GM18502 (cell line): ENCODE data around the gene GULP1.

ENCODE experiments used
- ATAC-seq: cut with Tn5 transposase; IDR thresholded peaks from one replicate; pipeline ENCODE4 v1.9.1; 2021; ENCODE audit warnings: mild to moderate bottlenecking; ENCODE audit not compliant: unreplicated experiment, poor library complexity

Gene GULP1

DNA sequence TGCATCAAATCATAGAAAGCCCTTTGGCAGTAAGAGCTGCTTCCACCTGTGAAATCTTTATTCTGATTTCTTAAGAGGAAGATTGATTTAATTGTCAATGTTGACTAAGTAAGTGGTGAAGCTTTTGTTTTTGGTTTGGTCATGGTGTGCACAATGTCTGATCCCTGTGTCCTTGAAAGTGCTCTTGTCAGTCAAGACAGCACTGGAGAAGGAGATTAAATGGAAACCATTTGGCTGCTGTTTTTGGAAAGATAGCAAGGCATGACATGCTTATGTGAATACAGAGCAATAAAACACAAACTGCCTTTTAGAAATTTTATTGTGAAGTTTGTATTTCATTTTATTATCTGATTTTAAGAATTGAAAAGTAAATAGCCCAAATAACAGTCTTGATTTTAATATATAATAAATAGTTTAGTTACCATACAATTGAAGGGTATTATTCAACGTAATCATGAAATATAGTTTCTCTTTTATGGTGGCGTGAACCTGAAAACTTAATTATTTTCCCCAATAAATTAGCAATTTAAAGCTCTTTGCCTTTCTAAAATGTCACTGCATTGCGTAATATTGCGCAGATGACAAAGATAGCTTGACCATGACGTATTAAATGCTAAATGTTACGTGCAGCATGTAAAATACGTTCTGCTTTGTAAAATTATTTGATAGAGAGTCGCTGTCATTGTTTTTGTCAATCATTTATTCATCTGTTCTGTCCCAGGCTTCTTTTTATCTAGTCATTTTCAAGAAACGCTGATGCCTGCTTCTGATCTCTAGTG is 69.0 kb downstream of the GULP1 start:
- ATAC-seq = no peak

DNA sequence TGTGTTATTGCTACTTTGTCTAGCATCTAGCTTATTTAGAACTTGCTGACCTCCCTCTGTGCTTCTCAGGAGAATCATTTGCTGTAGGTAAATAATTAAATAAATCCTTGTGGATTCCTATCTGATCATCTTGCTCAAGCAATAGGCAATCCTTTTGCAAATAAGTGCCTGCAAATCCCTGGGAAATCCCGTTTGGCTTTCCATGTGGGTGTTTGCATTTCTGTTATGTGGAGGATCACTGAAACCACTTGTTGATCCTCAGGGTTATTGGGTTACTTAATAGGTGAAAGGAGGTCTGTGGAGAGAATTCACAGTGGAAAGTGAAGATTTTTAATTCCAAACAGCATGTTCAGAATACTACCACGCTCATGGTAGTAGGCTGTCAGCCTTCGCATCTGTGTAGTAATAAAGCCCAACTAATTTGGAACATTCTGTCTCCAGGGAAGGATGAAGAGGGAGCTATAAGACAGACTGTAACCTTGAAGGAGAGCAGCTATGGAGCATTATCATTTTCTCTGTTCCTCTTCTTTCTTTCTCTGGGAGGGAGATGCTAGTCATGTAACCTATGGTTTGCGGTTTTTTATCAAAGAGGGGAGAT is 72.5 kb downstream of the GULP1 start:
- no peak for ATAC-seq

DNA sequence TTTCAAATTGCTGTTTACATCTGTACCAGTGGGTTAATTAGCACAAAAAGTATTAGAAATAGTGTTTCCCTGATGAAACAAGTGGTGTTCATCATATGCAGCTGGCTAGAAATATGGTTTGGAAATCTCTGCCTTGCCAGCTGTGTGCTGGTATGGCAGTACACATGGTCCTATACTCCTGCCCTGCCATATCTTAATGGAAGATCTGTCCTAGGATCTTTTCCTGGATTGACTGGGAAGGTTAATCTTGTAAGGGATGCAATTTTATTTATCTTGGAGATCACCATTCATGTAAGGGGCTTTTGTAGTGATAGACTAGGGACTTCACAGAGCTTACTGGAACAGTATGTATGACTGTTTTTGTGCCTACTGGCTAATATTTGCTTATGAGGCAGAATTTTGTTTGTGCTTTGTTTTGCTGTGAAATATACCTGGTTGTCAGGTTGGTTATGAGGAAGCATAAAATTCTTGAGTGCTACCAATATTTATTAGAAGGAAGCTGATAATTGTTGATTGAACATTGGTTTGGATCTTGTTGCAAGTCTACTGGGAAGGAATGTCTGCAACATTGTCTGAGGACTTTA is 73.5 kb downstream of the GULP1 start:
- no peak for ATAC-seq

DNA sequence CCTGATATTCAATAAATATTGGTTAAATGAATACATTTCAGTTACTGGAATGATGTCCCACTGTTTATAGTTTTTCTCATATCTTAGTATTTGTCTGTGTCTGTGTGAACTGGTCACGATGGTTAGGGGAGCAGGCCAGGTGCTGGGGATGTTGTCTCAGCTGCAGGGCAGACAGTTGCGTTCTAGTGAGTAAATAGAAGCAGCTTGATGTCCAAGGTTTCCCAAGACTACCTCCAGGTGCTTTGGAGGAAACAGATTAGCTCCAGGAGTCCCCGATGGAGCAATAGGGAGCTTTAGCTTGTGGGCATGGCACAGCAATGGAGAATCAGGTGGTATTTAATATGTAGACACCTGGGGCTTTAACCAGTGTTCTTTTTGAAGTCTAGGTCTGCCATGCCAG is 75.5 kb downstream of the GULP1 start:
- ATAC-seq = no peak

DNA sequence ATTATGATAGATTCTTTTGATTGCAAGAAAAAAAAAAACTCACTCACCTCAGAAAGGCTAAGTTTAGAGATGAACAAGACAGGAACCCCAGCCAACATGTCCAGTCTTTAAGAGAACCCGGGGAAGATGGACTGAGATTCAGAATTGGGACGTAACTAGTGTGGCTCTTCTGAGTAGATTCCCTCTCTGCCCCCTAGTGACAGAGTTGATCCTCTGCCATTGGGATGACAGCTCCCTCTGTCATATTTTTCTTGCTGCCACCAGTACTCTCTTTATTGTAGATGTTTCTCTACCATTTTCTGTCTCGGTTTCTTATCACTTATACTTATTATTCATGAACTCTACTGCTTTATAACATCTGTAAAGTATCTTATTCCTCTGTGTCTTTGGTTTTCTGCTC is 77.7 kb downstream of the GULP1 start:
- ATAC-seq = peak; percentile 92

DNA sequence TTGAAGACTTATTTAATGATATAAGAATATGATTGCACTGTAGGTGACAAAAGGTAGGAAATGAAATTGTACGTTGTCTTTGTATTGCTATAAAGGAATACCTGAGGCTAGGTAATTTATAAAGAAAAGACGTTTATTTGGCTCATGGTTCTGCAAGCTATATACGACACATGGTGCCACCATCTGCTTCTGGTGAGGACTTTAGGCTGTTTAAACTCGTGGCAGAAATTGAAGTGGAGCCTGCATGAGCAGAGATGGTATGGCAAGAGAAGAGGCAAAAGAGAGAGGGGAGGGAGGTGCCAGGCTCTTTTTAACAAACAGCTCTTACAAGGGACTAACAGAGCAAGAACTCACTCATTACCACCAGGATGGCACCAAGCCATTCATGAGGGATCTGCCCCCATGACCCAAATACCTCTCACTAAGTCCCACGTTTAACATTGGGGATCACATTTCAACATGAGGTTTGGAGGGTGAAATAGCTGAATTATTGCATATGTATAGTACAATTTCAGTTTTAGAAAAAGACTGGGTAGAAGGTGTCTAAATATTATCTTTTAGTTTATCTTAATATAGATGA is 86.8 kb downstream of the GULP1 start:
- ATAC-seq = no peak

DNA sequence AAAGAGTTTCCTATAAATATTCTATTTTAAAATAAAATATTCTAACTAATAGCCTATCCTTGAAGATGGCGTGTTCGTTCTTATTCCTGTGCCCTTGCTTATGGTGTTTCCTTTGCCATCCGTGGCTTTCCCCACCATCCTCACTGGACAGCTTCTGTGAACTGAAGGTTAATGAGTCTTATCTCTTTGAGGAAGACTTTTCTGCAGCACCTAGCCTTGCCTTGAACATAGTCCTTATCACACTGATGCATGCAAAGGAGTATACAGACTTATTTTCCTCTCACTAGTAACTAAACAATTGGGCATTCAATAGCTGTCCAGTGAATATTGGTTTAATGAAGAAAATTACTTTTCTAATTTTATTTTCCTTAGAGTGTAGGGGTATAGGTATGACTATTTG is 88.1 kb downstream of the GULP1 start:
- ATAC-seq = no peak

DNA sequence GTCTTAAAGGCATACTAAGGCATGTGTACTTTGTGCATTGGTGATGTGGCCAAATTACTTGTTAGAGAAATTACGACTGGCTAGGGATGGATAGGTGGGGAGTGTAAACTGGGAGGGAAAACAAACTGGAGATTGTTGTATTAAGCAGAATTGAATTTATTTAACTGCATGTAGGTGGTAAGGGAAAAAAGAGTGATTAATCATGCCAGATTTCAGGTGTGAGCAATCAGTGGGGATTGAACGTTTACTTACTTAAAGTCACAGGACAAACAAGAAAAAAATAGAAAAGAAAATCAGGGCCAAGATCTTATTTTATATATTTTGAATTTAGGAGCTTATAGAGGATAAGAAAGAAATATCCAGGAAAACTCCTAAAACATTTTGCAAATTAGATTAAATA is 88.6 kb downstream of the GULP1 start:
- no peak for ATAC-seq

DNA sequence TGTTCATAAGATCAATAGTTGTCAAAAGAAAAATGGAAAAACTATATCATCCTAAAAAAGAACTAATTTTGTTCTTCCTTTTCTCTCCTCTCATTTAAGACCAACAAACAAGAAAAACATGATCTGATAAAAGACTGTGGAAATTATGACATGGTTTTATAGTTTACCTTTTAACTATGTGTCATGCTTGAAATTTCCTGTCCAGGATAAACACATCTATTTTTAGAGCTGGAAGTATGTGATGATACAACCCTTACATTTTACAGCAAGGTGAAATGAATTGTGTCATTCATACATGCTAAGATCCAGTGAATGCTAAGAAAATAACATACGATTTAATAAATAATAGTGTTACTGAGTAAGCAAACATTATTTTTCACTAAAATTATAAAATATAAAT is 89.9 kb downstream of the GULP1 start:
- no peak for ATAC-seq

DNA sequence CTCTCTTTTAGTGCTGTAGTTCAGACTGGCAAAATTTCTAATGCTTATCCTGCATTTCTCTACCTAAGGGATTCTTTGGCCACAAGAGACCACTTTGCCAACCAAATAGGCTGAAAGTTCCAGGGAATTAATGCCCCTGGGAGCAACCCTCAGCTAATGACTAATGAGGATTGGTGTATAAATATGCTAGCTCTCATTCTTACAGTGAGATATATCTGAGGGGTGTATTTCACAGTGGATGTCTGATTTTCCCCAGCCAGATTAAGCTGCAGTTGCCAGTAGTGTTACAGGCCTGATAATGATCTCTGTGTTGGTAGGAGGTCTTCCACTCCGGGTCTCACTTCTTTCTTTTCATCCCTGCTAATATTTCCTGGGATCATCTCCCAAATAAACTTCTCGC is 90.4 kb downstream of the GULP1 start:
- no peak for ATAC-seq

DNA sequence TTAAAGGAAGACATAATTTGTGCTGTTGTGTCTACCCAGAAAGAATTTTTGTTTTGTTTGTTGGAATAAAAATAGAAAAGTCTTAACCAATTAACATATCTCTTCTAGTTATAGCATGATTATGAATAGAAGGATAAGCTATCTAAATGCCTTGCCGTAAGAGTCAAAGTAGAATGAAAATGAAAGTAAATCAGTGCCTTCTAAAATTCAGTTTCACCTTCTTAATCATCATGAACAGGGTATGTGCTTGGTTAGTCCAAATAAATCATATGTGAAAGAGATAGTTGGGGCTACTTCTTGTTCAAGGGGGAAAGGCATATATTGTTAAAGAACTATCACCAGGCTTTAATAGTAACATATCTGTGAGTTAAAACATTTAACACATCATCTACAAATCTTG is 91.5 kb downstream of the GULP1 start:
- ATAC-seq = no peak

DNA sequence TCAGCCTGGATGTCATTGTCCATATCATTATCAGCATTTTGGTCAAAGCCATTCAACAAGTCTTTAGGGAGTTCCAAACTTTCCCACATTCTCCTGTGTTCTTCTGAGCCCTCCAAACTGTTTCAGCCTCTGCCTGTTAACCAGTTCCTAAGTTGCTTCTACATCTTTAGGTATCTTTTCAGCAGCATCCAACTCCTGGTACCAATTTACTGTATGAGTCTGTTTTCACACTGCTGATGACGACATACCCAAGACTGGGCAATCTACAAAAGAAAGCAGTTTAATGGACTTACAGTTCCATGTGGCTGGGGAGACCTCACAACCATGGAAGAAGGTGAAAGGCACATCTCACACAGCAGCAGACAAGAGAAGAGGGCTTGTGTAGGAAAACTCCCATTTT is 94.2 kb downstream of the GULP1 start:
- ATAC-seq = no peak

DNA sequence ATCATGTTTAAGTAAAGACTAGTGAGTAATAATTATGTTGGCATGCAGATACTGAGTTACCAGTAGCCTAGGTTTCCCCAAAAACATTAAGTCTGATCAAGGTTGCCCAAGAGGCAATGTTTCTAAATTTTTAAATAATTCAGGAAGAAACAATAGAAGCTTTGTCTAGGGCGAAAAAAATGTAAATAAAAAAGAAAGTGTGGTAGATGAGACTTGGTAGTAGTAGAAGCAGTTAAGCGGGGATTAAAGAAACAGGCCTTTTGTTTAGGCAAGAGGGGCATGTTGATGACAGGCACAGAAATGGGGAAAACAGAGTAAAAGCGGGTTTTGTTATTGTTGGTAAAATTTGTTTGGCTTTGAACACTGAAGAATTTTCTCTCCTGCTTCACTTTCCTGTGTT is 97.2 kb downstream of the GULP1 start:
- ATAC-seq = no peak

DNA sequence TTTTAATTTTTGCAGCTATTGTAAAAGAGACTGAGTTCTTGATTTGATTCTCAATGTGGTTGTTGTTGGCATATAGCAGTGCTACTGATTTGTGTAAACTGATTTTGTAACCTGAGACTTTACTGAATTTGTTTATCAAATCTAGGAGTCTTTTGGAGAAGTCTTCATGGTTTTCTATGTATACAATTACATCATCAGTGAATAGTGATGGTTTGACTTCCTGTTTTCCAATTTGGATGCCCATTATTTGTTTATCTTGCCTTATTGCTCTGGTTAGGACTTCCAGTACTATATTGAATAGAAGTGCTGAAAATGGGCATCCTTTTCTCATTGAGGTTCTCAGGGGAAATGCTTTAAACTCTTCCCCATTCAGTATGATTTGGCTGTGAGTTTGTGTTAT is 99.7 kb downstream of the GULP1 start:
- ATAC-seq = no peak

DNA sequence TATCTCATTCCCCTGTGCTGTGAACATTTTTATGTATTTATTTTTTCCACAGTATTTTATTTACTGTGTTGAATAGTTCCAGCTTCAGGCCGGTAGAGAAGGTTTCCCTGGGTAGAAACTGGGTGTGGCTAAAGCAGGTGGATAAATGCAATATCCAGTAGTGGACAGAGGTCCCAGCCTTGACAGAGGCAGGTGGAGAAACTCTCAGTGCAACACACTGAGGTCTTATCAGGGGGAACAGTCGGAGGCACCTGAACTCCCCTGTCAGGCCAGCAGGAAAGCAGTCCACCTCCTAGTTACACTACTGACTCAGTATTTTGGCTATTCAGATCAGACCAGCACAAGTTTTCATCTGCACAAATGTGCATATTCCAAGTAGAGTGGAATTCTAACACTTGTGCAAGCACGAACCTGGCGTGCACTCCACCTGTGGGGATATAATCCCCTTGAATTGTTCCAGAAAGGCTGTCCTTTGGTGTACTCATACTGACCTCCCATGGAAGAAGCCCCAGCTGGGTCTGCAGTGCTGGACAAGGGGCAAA is 103.3 kb downstream of the GULP1 start:
- no peak for ATAC-seq

DNA sequence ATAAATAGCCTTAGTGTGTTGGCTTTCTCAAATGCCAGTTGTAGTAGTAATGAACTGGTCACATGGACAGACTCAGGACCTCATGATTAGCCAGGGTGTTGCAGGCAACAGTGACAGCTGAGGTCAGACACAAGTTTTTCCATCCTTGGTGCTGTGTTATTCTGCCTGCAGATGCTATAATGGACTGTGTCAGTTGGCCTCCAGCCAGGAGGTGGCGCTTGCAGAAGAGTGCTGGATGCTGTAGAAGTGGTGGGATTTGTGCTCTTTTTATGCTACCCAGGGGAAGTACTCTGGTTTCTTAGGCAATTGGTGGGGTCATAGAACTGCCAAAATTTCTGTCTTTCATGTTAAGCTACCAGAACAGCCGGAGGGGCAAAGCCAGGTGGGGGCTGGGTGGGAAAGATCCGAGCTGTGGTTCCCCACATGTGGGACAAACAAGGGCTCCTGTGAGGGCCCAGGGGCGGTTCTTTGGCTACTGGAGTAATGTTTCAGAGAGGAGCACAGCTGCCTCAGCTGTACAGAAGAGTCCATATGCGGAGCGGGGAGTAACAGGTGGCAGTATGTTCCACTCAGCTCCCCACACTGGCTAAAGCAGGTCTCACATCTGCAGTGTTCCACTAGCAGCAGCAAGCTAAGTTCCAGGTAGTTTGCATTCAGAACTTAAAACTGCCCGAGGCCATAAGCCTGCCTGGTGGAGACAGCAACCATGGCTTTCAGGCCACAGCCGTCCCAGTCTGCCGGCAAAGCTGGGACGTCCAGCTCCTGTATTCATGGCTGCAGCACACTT is 104.4 kb downstream of the GULP1 start:
- no peak for ATAC-seq

DNA sequence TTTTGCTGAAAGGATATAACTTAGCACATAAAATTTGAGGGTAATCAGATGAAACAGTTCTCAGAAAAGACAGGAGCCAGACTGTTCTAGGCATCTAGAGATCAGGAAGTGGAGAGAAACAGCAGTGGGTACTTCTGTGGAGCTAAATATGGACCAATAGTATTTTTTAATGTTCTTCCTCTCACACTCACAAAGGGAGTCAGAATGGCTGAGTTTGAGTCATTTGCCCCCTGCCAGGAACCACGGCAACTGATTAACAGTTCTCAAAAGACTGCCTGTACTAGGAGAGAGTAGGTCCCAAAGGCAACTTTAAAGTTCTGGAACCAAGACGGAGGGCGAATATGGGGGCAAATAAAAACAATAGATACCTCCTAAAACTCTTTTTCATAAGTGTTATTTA is 107.5 kb downstream of the GULP1 start:
- no peak for ATAC-seq

DNA sequence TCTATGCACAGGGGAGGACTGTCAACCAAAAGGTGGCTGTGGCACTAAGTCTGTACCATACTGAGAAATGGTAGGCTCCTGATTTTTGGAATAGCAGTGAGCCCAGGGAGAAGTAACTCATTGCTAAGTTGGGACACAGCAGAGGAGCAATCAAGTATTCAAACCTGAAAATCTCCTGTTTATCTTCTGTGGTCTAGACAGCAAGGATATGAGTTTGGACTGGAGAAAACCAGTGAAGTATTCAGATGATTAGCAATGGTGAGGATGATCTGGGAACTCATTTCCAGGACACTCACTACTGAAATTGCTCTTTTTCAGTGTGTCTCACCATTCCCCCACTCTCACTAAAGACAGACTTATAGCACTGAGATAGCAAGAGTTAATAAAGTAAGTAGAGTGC is 112.0 kb downstream of the GULP1 start:
- ATAC-seq = no peak

DNA sequence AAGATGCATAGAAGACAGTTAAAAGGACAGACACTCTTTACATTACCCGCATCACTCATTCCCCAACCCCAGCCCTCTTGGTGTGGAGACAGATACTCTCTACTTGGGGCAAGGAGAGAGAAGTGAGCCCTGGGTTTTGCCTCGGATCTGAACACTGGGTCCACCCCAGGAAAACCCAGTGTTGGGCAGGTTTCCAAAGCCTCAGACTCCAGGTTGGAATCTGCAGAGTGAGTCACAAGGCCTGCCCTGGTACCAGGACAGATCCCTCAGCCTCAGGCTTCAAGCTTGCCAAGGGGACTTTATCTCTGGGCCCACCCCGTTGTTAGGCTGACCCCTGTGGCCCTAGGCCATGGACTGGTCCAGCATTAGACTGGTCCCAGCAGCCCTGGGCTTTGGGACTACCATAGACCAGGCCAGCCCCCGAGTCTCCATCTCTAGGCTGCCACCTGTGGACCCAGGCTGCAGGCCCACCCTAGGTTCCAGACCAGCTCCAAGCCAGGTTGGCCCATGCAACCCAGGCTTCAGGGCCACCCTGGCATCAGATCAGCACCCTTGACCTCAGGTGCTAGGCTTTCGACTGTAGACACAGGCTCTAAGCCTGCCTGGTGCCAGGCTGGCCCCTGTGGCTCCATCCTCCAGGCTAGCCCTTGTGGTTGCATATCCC is 112.8 kb downstream of the GULP1 start:
- ATAC-seq = no peak

DNA sequence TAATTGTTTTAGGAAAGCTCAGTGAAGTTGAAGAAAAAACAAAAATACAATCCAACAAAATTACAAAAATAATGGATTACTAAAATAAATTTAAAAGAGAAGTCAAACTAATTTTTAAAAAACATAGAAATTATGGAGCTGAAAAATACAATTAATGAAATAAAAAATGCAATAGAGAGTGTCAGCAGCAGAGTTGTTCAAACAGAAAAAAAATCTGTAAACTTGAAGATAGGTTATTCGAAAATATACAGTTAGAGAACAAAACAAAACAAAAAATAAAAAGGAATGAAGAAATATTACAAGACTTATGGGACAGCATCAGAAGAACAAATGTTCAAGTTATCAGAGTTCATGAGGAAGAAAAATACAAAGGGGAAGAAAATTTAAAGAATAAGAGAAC is 114.7 kb downstream of the GULP1 start:
- ATAC-seq = no peak
